ENCODE data around the gene ARID4B.

Gene ARID4B

GRCh38 chr1:235268379-235269125 is 59.4 kb downstream of the ARID4B start:
- Histone ChIP-seq H3K9me3 (no peaks in the 10 kb centered on the region), H3K4me1 (peaks cover 0 to 36% (median 20%) of the 10 kb centered on the region in 4 donors), H3K27me3 (no peaks in the 10 kb centered on the region), H3K4me3 (no peak overlapping the region), H3K36me3 (no peaks in the 10 kb centered on the region), H3K27ac (no peak overlapping the region)
- DNase-seq = no peak
- intact Hi-C loops (cut with DNase I; ENCODE audit: low total_unique reads) = no loop called here
- TF ChIP-seq CTCF (IDR thresholded peaks at IDR 0.05) = no peak

GRCh38 chr1:235266967-235267366 is 61.0 kb downstream of the ARID4B start:
- peaks cover 0 to 45% (median 19%) of the 10 kb centered on the region in 4 donors for H3K4me1 ChIP-seq
- DNase-seq = no peak
- H3K27ac ChIP-seq = no peak overlapping the region
- no peaks in the 10 kb centered on the region for H3K36me3 ChIP-seq
- H3K27me3 ChIP-seq = no peaks in the 10 kb centered on the region
- H3K4me3 ChIP-seq = no peak overlapping the region
- intact Hi-C loops (cut with DNase I; ENCODE audit: low total_unique reads) = no loop called here
- no peak for TF ChIP-seq CTCF (IDR thresholded peaks at IDR 0.05)
- H3K9me3 ChIP-seq = no peaks in the 10 kb centered on the region

- DNase-seq = no peak
These were observed 61.7 kb downstream of the ARID4B start for GRCh38 chr1:235266325-235266724.

GRCh38 chr1:235265900-235266299 is 62.1 kb downstream of the ARID4B start:
- peaks cover 0 to 39% (median 18%) of the 10 kb centered on the region in 4 donors for H3K4me1 ChIP-seq
- no peaks in the 10 kb centered on the region for H3K36me3 ChIP-seq
- DNase-seq = no peak
- H3K4me3 ChIP-seq = no peak overlapping the region
- H3K27me3 ChIP-seq = no peaks in the 10 kb centered on the region
- intact Hi-C loops (cut with DNase I; ENCODE audit: low total_unique reads) = no loop called here
- TF ChIP-seq CTCF (IDR thresholded peaks at IDR 0.05) = no peak
- H3K27ac ChIP-seq = no peak overlapping the region
- no peaks in the 10 kb centered on the region for H3K9me3 ChIP-seq

More at GRCh38 chr1:235266325-235266724, 61.7 kb downstream of the ARID4B start:
- no peak for TF ChIP-seq CTCF (IDR thresholded peaks at IDR 0.05)
- Histone ChIP-seq H3K36me3 (no peaks in the 10 kb centered on the region), H3K9me3 (no peaks in the 10 kb centered on the region), H3K27ac (no peak overlapping the region), H3K4me3 (no peak overlapping the region), H3K4me1 (peaks cover 0 to 44% (median 17%) of the 10 kb centered on the region in 4 donors), H3K27me3 (no peaks in the 10 kb centered on the region)
- intact Hi-C loops (cut with DNase I; ENCODE audit: low total_unique reads) = no loop called here

- intact Hi-C loops (cut with DNase I; ENCODE audit: low total_unique reads) = no loop called here
- no peak for TF ChIP-seq CTCF (IDR thresholded peaks at IDR 0.05)
- H3K9me3 ChIP-seq = no peaks in the 10 kb centered on the region
- peaks cover 0 to 30% (median 14%) of the 10 kb centered on the region in 4 donors for H3K4me1 ChIP-seq
- H3K27me3 ChIP-seq = no peaks in the 10 kb centered on the region
- no peak overlapping the region for H3K27ac ChIP-seq
- DNase-seq = no peak
- no peak overlapping the region for H3K4me3 ChIP-seq
- peaks cover 0 to 4% (median 0%) of the 10 kb centered on the region in 3 donors for H3K36me3 ChIP-seq
These were observed 63.7 kb downstream of the ARID4B start for GRCh38 chr1:235264327-235264726.
